ENCODE data around the gene AGPAT2.
A peak's percentile ranks its signal among the peaks of the same experiment; 100 is the strongest.
"Not testable (repeated sequence)": the region's sequence is repeated elsewhere in the genome, so short reads cannot be mapped to it uniquely, and the experiment has no call there.

Gene AGPAT2

GRCh38 chr9:136707849-136708517 lies 20.7 kb upstream of the AGPAT2 start:
- Histone ChIP-seq H3K36me3 (ENCODE audit: control insufficient read depth, insufficient read depth, low read length) (no peaks in the 10 kb centered on the region), H3K9me3 (ENCODE audit: control insufficient read depth, insufficient read depth, low read length) (no peaks in the 10 kb centered on the region), H3K27me3 (ENCODE audit: control insufficient read depth, insufficient read depth, low read length) (peaks cover 5% of the 10 kb centered on the region), H3K9ac (ENCODE audit: low read depth, low read length) (no peak overlapping the region), H3K4me1 (ENCODE audit: control insufficient read depth, insufficient read depth, low read length) (no peaks in the 10 kb centered on the region), H3K4me3 (ENCODE audit: low read depth, low read length) (no peak overlapping the region)

- Histone ChIP-seq H3K9me3 (ENCODE audit: control insufficient read depth, insufficient read depth, low read length) (no peaks in the 10 kb centered on the region), H3K9ac (ENCODE audit: low read depth, low read length) (no peak overlapping the region), H3K4me3 (ENCODE audit: low read depth, low read length) (no peak overlapping the region), H3K4me1 (ENCODE audit: control insufficient read depth, insufficient read depth, low read length) (no peaks in the 10 kb centered on the region), H3K27me3 (ENCODE audit: control insufficient read depth, insufficient read depth, low read length) (peaks cover 5% of the 10 kb centered on the region), H3K36me3 (ENCODE audit: control insufficient read depth, insufficient read depth, low read length) (no peaks in the 10 kb centered on the region)
Observed at GRCh38 chr9:136707011-136707410, 19.8 kb upstream of the AGPAT2 start.

DNA sequence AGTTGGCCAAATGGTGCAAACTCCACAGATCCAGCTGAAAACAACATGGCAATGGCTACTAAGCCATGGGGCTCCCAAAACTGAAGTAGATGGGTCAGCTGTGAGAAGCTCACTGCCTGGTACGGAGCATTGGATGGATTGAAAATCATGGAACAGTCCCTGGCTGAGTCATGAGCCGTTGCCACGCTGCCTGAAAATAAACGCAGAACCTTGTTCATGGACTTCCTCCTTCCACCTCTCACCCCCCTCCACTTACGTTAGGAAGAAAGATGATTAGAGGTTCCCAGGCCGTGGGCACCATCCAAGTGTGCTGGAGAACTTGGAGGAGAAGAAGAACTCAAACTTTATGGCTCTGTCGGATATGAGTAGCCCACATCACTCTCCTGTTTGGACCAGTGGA lies 18.3 kb upstream of the AGPAT2 start:
- no peak overlapping the region for H3K4me3 ChIP-seq (ENCODE audit: low read depth, low read length)
- H3K36me3 ChIP-seq (ENCODE audit: control insufficient read depth, insufficient read depth, low read length): no peaks in the 10 kb centered on the region
- peaks cover 7% of the 10 kb centered on the region for H3K27me3 ChIP-seq (ENCODE audit: control insufficient read depth, insufficient read depth, low read length)
- H3K9ac ChIP-seq (ENCODE audit: low read depth, low read length): no peak overlapping the region
- no peaks in the 10 kb centered on the region for H3K4me1 ChIP-seq (ENCODE audit: control insufficient read depth, insufficient read depth, low read length)
- H3K9me3 ChIP-seq (ENCODE audit: control insufficient read depth, insufficient read depth, low read length): no peaks in the 10 kb centered on the region

GRCh38 chr9:136704741-136705140 lies 17.5 kb upstream of the AGPAT2 start:
- H3K27me3 ChIP-seq (ENCODE audit: control insufficient read depth, insufficient read depth, low read length); H3K9ac ChIP-seq (ENCODE audit: low read depth, low read length); H3K9me3 ChIP-seq (ENCODE audit: control insufficient read depth, insufficient read depth, low read length); H3K4me1 ChIP-seq (ENCODE audit: control insufficient read depth, insufficient read depth, low read length); H3K36me3 ChIP-seq (ENCODE audit: control insufficient read depth, insufficient read depth, low read length); H3K4me3 ChIP-seq (ENCODE audit: low read depth, low read length): not testable (repeated sequence)

- no peak overlapping the region for H3K4me3 ChIP-seq (ENCODE audit: low read depth, low read length)
- H3K9me3 ChIP-seq (ENCODE audit: control insufficient read depth, insufficient read depth, low read length): no peaks in the 10 kb centered on the region
- peaks cover 7% of the 10 kb centered on the region for H3K27me3 ChIP-seq (ENCODE audit: control insufficient read depth, insufficient read depth, low read length)
- no peaks in the 10 kb centered on the region for H3K4me1 ChIP-seq (ENCODE audit: control insufficient read depth, insufficient read depth, low read length)
- H3K9ac ChIP-seq (ENCODE audit: low read depth, low read length): no peak overlapping the region
- no peaks in the 10 kb centered on the region for H3K36me3 ChIP-seq (ENCODE audit: control insufficient read depth, insufficient read depth, low read length)
Observed at GRCh38 chr9:136703276-136703860, 16.1 kb upstream of the AGPAT2 start.

- peak overlapping the region; percentile 32 for H3K4me3 ChIP-seq (ENCODE audit: low read depth, low read length)
Observed at GRCh38 chr9:136701668-136702053, 14.4 kb upstream of the AGPAT2 start.

GRCh38 chr9:136700959-136701667 lies 13.9 kb upstream of the AGPAT2 start:
- H3K9ac ChIP-seq (ENCODE audit: low read depth, low read length): no peak overlapping the region
- H3K4me1 ChIP-seq (ENCODE audit: control insufficient read depth, insufficient read depth, low read length): no peaks in the 10 kb centered on the region
- peaks cover 7% of the 10 kb centered on the region for H3K27me3 ChIP-seq (ENCODE audit: control insufficient read depth, insufficient read depth, low read length)
- H3K36me3 ChIP-seq (ENCODE audit: control insufficient read depth, insufficient read depth, low read length): no peaks in the 10 kb centered on the region
- peak overlapping the region; percentile 32 for H3K4me3 ChIP-seq (ENCODE audit: low read depth, low read length)
- no peaks in the 10 kb centered on the region for H3K9me3 ChIP-seq (ENCODE audit: control insufficient read depth, insufficient read depth, low read length)

More at GRCh38 chr9:136701668-136702053, 14.4 kb upstream of the AGPAT2 start:
- no peaks in the 10 kb centered on the region for H3K9me3 ChIP-seq (ENCODE audit: control insufficient read depth, insufficient read depth, low read length)
- H3K4me1 ChIP-seq (ENCODE audit: control insufficient read depth, insufficient read depth, low read length): no peaks in the 10 kb centered on the region
- H3K9ac ChIP-seq (ENCODE audit: low read depth, low read length): no peak overlapping the region
- no peaks in the 10 kb centered on the region for H3K36me3 ChIP-seq (ENCODE audit: control insufficient read depth, insufficient read depth, low read length)
- peaks cover 7% of the 10 kb centered on the region for H3K27me3 ChIP-seq (ENCODE audit: control insufficient read depth, insufficient read depth, low read length)

DNA sequence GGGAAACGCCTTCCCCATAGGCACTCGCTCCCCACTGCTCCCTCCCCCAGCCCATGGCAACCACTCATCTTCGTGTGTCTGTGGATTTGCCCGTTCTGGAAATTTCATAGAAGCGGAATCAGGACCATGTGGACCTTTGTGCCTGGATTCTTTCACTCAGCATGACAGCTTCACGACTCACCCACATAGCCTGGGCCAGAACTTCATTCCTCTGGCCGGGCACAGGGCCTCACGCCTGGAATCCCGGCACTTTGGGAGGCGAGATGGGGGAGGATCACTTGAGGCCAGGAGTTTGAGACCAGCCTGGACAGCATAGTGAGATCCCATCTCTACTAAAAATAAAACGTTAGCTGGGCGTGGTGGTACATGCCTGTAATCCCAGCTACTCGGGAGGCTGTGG lies 13.0 kb upstream of the AGPAT2 start:
- H3K9me3 ChIP-seq (ENCODE audit: control insufficient read depth, insufficient read depth, low read length): no peaks in the 10 kb centered on the region
- H3K9ac ChIP-seq (ENCODE audit: low read depth, low read length): no peak overlapping the region
- no peaks in the 10 kb centered on the region for H3K4me1 ChIP-seq (ENCODE audit: control insufficient read depth, insufficient read depth, low read length)
- peaks cover 7% of the 10 kb centered on the region for H3K27me3 ChIP-seq (ENCODE audit: control insufficient read depth, insufficient read depth, low read length)
- no peak overlapping the region for H3K4me3 ChIP-seq (ENCODE audit: low read depth, low read length)
- H3K36me3 ChIP-seq (ENCODE audit: control insufficient read depth, insufficient read depth, low read length): no peaks in the 10 kb centered on the region

GRCh38 chr9:136698635-136699246 lies 11.5 kb upstream of the AGPAT2 start:
- H3K27me3 ChIP-seq (ENCODE audit: control insufficient read depth, insufficient read depth, low read length): peaks cover 7% of the 10 kb centered on the region
- no peak overlapping the region for H3K9ac ChIP-seq (ENCODE audit: low read depth, low read length)
- no peak overlapping the region for H3K4me3 ChIP-seq (ENCODE audit: low read depth, low read length)
- H3K36me3 ChIP-seq (ENCODE audit: control insufficient read depth, insufficient read depth, low read length): no peaks in the 10 kb centered on the region
- no peaks in the 10 kb centered on the region for H3K9me3 ChIP-seq (ENCODE audit: control insufficient read depth, insufficient read depth, low read length)
- H3K4me1 ChIP-seq (ENCODE audit: control insufficient read depth, insufficient read depth, low read length): no peaks in the 10 kb centered on the region

- Histone ChIP-seq H3K4me3 (ENCODE audit: low read depth, low read length) (no peak overlapping the region), H3K36me3 (ENCODE audit: control insufficient read depth, insufficient read depth, low read length) (no peaks in the 10 kb centered on the region), H3K9ac (ENCODE audit: low read depth, low read length) (no peak overlapping the region), H3K27me3 (ENCODE audit: control insufficient read depth, insufficient read depth, low read length) (peaks cover 7% of the 10 kb centered on the region), H3K9me3 (ENCODE audit: control insufficient read depth, insufficient read depth, low read length) (no peaks in the 10 kb centered on the region), H3K4me1 (ENCODE audit: control insufficient read depth, insufficient read depth, low read length) (no peaks in the 10 kb centered on the region)
Observed at GRCh38 chr9:136697821-136698526, 10.7 kb upstream of the AGPAT2 start.

DNA sequence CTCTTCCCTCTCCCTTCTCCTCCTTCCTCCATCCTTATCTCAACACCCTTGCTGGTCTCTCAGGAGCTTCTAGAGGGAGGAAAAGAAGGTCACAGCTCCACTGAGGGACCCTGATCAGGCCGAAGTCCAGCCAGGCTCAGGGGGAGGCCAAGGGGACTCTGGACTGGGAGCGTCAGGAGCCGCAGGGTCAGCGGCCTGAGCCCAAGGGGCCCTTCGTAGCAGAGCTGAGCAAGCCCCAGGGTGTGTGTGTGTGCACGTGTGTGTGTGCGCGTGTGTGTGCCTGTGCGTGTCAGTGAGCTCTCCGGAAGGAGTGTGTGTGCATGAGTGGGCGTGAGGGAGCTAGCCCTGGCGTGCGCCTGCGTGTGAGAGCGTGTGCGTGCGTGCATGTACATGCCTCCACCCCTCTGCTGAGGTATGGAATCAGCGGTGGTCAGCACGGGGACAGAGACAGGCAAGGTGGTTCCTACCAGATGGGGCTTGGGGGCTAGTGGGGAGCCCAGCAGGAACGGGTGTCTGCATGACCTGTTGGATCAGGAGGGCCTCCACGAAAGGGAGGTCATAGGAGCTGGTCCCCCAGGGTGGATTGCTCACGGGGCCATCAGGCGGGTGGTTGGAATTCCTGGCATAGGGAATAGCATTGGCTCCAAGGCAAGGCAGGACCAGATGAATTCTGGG lies 10.0 kb upstream of the AGPAT2 start:
- H3K4me1 ChIP-seq (ENCODE audit: control insufficient read depth, insufficient read depth, low read length): no peaks in the 10 kb centered on the region
- H3K27me3 ChIP-seq (ENCODE audit: control insufficient read depth, insufficient read depth, low read length): peaks cover 7% of the 10 kb centered on the region
- no peak overlapping the region for H3K9ac ChIP-seq (ENCODE audit: low read depth, low read length)
- no peaks in the 10 kb centered on the region for H3K36me3 ChIP-seq (ENCODE audit: control insufficient read depth, insufficient read depth, low read length)
- H3K9me3 ChIP-seq (ENCODE audit: control insufficient read depth, insufficient read depth, low read length): no peaks in the 10 kb centered on the region
- no peak overlapping the region for H3K4me3 ChIP-seq (ENCODE audit: low read depth, low read length)
